ENCODE data around the gene IFT27. TPM values are rescaled to one million over a fixed set of nuclear protein-coding genes. Genes with fewer than 3 reads are reported as not detected.

The IFT27 gene
- total RNA-seq, 1 experiment from 2014 or later, result 0.29 TPM

- no peak for DNase-seq (ENCODE audit: low read depth)
Observed at GRCh38 chr22:36727927-36728488, 47.9 kb downstream of the IFT27 start.

GRCh38 chr22:36727110-36727509, 48.8 kb downstream of the IFT27 start:
- DNase-seq (ENCODE audit: low read depth), result no peak

GRCh38 chr22:36726007-36726380, 49.9 kb downstream of the IFT27 start:
- DNase-seq (ENCODE audit: low read depth), result peak; percentile 46

- DNase-seq (ENCODE audit: low read depth), result no peak
Observed at GRCh38 chr22:36725366-36726006, 50.4 kb downstream of the IFT27 start.

- no peak for DNase-seq (ENCODE audit: low read depth)
Observed at GRCh38 chr22:36724836-36725235, 51.1 kb downstream of the IFT27 start.

- DNase-seq (ENCODE audit: low read depth), result no peak
Observed at GRCh38 chr22:36722055-36722454, 53.9 kb downstream of the IFT27 start.

GRCh38 chr22:36715647-36716046, 60.3 kb downstream of the IFT27 start:
- no peak for DNase-seq (ENCODE audit: low read depth)

GRCh38 chr22:36714110-36714509, 61.8 kb downstream of the IFT27 start:
- no peak for DNase-seq (ENCODE audit: low read depth)

- DNase-seq (ENCODE audit: low read depth), result no peak
Observed at GRCh38 chr22:36713436-36713835, 62.5 kb downstream of the IFT27 start.

Other genes starting within 250 kb of the IFT27 start
- gene EIF3D, start 247.0 kb downstream of the IFT27 start, total RNA-seq (2014; rRNA removed; shearing (Covaris generic)), result 495 and 518 TPM in 2 replicates
- gene CACNG2, start 72.4 kb downstream of the IFT27 start, total RNA-seq (2014; rRNA removed; shearing (Covaris generic)), result not detected in 2 replicates
- not detected in 2 replicates for gene PVALB, start 40.9 kb upstream of the IFT27 start, total RNA-seq (2014; rRNA removed; shearing (Covaris generic))
- gene NCF4, start 84.9 kb upstream of the IFT27 start, total RNA-seq (2014; rRNA removed; shearing (Covaris generic)), result not detected in 2 replicates
- gene CSF2RB, start 137.5 kb upstream of the IFT27 start, total RNA-seq (2014; rRNA removed; shearing (Covaris generic)), result not detected in 2 replicates
- gene TST, start 243.3 kb upstream of the IFT27 start, total RNA-seq (2014; rRNA removed; shearing (Covaris generic)), result 15.9 and 21.3 TPM in 2 replicates
- 127 and 145 TPM in 2 replicates for gene MPST, start 243.6 kb upstream of the IFT27 start, total RNA-seq (2014; rRNA removed; shearing (Covaris generic))

All from HT1080 (cell line).